GM18519 (cell line): ENCODE data around the gene RBFOX1.

Experiments
- ATAC-seq: cut with Tn5 transposase; IDR thresholded peaks from one replicate; pipeline ENCODE4 v1.9.1; 2021; ENCODE audit warnings: mild to moderate bottlenecking, moderate library complexity; ENCODE audit not compliant: unreplicated experiment, low FRiP score

The RBFOX1 gene

GRCh38 chr16:7366993-7367880 lies 34.6 kb downstream of the RBFOX1 start:
- ATAC-seq = no peak

DNA sequence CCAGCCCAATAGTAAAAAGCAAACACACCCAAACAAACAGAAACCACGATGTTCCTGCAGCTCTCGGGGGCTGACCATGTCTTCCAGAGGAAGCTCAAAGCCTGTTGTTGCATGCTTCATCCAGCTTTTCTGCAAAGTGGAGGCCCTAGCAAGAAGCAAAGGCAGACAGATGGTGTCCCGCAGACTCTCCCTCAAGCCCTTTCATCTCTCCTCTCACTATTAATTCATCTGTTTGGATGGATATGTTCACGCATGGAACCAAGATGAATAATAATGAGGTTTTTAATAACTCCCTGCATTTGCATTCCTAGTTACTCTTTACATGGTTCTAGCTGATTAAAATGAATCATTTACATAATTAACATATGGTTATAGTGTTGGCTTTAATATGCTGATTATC lies 36.6 kb downstream of the RBFOX1 start:
- ATAC-seq = no peak

DNA sequence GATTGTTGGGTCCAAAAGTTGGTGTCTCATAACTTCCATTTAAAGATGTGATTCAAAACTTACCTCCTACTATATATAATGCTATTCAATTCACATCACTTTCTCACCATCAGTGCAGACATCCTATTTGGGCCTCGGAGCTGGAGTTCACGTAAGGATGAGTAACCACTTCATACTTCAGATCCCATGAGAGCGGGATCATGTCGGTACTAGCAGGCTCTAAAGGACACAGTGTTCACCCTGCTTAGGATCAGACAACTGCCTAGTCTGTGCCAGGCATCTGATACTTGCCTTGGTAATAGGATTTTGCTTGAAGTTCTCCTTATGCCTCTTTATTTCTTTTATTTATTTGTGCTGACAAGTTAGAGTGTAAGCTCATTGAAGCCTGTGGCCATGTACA lies 39.5 kb downstream of the RBFOX1 start:
- ATAC-seq = no peak

- ATAC-seq = no peak
Measured at GRCh38 chr16:7373776-7374175, 41.1 kb downstream of the RBFOX1 start.

- no peak for ATAC-seq
Measured at GRCh38 chr16:7374614-7375174, 42.0 kb downstream of the RBFOX1 start.

GRCh38 chr16:7376227-7376626 lies 43.6 kb downstream of the RBFOX1 start:
- no peak for ATAC-seq

- no peak for ATAC-seq
Measured at GRCh38 chr16:7377231-7377630, 44.6 kb downstream of the RBFOX1 start.

GRCh38 chr16:7378024-7378695 lies 45.5 kb downstream of the RBFOX1 start:
- no peak for ATAC-seq

- no peak for ATAC-seq
Measured at GRCh38 chr16:7380441-7380840, 47.8 kb downstream of the RBFOX1 start.

DNA sequence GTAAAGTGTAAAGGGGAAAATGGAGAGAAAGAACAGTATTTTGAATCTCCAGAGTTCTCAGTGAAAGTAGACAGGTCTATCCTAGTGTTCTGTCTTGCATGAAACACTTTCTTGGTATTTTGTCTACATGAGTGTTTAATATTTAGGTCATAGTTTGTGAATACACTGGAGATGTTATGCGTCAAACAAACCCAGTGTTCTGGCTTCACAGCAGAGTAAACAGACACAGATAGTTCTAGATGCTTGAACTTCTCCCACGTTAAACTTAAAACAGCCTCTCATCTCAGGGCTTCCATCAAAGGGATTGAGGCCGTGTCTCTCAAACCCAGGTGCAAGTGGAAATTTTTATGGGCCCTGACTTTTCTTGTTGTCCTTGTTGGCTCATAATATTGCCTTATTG lies 48.3 kb downstream of the RBFOX1 start:
- no peak for ATAC-seq

- ATAC-seq = no peak
Measured at GRCh38 chr16:7381671-7382070, 49.0 kb downstream of the RBFOX1 start.

DNA sequence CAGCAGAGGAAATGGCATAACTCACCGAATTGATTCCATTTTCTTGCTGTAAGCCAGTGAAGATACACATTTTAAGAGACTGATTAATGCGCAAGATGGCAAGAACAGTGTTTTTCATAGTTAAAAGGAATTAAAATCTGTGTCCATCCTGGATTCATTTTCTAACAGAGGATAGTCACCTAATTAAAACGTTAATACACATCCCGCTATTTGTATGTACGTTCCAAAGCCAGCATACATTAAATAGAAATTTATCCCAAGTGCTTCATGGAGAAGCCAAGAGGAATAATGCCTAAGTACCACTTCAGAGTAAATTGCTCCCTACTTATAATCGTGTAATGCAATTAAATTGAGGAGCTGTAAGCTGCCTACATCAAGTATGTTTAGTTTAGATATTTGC lies 49.9 kb downstream of the RBFOX1 start:
- no peak for ATAC-seq

DNA sequence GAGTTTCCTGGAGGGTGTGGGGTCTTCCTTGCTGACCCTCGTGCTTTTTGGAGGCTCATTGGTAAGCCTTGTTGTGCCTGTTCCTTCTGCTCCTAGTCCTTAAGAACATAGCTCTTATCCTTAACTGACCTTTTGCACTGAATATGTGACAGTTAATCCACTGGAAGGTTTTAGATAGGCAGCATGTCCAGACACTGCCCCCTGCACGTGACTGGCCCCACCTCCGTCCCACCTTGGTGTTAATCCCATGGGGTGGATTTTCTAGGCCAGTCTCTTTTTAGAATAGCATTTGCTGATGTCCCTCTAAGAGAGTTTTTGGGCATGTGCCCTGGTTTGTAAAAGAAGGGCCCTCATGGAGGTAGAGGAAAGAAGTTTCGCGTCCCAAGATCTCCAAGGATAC lies 58.3 kb downstream of the RBFOX1 start:
- ATAC-seq = no peak

- no peak for ATAC-seq
Measured at GRCh38 chr16:7391694-7392093, 59.0 kb downstream of the RBFOX1 start.

DNA sequence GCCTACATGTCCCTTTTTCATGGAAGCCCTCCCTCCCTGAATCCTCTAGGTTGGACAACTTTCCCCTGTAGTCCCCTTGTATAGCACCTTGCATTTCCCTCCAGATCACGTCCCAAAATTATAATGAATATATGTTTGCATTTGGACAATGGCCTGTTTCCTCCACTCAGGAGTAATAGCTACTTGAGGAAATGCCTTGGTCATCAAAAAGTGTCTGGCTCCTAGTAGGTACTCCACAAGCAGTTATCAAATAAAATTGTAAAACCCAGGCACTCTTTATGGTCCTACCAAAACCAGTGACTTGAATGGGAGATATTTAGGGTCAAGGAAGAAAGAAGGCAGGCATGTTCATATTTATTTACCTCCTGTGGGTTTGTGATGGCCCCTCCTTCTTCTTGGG lies 59.6 kb downstream of the RBFOX1 start:
- ATAC-seq = no peak

- ATAC-seq = no peak
Measured at GRCh38 chr16:7393680-7394079, 61.0 kb downstream of the RBFOX1 start.

GRCh38 chr16:7394720-7395336 lies 62.2 kb downstream of the RBFOX1 start:
- no peak for ATAC-seq

GRCh38 chr16:7397901-7398300 lies 65.3 kb downstream of the RBFOX1 start:
- ATAC-seq = no peak

DNA sequence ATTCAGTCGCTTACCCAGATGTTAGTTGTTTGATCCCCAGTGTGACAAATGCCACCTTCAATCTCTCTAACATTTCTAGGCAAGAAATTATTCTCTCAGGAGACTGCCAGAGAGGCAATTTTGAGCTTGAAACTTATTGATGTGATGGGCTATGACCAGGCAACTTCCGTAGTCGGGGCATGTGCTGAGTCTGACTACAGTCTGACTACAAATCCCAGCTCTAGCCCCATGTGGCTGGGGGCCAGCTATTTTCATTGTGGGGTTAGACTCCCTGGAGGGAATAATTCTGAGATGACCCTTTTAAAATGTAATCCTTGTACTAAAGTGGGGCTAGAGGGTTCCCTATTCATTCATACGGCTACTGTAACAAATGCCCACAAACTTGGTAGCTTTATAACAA lies 65.9 kb downstream of the RBFOX1 start:
- ATAC-seq = no peak

DNA sequence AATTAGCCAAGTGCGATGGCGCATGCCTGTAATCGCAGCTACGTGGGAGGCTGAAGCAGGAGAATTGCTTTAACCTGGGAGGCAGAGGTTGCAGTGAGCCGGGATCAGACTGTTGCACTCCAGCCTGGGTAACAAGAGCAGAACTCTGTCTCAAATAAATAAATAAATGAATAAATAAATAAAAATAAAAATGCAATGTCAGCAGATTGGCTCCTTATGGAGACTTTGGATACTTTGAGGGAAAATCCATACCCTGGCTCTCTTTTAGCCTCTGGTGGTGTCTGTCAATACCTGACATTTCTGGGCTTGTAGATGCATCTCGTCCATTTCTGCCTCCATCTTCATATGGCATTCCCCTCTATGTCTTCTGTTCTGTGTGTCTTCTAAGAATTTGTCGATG lies 66.7 kb downstream of the RBFOX1 start:
- ATAC-seq = no peak
